ENCODE data around the gene OPTN.

OPTN gene

GRCh38 chr10:13120786-13121499 lies 21.0 kb downstream of the OPTN start:
- TF ChIP-seq, protein P1, sequence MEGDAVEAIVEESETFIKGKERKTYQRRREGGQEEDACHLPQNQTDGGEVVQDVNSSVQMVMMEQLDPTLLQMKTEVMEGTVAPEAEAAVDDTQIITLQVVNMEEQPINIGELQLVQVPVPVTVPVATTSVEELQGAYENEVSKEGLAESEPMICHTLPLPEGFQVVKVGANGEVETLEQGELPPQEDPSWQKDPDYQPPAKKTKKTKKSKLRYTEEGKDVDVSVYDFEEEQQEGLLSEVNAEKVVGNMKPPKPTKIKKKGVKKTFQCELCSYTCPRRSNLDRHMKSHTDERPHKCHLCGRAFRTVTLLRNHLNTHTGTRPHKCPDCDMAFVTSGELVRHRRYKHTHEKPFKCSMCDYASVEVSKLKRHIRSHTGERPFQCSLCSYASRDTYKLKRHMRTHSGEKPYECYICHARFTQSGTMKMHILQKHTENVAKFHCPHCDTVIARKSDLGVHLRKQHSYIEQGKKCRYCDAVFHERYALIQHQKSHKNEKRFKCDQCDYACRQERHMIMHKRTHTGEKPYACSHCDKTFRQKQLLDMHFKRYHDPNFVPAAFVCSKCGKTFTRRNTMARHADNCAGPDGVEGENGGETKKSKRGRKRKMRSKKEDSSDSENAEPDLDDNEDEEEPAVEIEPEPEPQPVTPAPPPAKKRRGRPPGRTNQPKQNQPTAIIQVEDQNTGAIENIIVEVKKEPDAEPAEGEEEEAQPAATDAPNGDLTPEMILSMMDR (IDR thresholded peaks at IDR 0.05): no peak
- no peak for TF ChIP-seq ZFX (IDR thresholded peaks at IDR 0.05; ENCODE audit: borderline replicate concordance)
- H3K27ac ChIP-seq: no peak overlapping the region

DNA sequence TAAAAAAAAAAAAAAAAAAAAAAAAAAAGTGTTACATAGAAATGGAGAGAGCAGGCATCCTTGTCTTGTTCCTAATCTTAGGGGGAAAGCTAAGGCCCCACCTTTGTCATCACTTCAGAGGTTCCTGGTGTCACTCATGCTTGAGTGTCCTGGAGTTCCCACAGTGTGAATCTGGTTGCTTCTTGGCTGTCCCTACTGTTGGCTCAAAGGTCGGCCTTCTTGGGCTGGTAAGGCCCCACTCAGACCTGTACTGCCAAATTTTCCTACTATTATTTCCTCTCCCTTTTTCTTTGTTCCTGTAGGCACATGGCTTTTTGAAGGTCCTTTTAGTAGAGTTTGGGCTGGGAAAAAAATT lies 21.5 kb downstream of the OPTN start:
- no peak overlapping the region for H3K27ac ChIP-seq
- TF ChIP-seq ZFX (IDR thresholded peaks at IDR 0.05; ENCODE audit: borderline replicate concordance): no peak
- TF ChIP-seq, protein P1 (IDR thresholded peaks at IDR 0.05): no peak

GRCh38 chr10:13136651-13137050 lies 36.7 kb downstream of the OPTN start:
- no peak for TF ChIP-seq ZFX (IDR thresholded peaks at IDR 0.05; ENCODE audit: borderline replicate concordance)
- TF ChIP-seq, protein P1 (IDR thresholded peaks at IDR 0.05): no peak

DNA sequence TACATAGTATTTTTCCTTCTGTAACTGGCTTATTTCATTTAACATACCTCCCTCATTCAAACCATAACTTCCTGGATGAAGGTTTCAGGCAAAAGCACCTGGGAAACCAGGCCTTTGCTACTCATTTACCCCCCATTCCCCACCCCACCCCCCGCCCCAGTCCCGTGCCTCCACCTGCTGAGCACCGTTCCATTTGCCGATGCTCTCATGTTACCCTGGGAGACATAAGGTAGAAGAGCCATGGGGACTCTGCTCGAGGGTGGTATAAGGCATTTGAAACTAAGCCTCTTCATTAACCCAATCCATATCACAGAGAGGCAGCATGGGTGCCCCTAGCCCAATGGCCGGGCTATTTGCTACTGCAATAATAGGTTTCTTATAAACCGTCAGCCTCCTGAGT lies 39.2 kb downstream of the OPTN start:
- TF ChIP-seq, protein P1 (IDR thresholded peaks at IDR 0.05): no peak
- no peak for TF ChIP-seq ZFX (IDR thresholded peaks at IDR 0.05; ENCODE audit: borderline replicate concordance)
- no peak overlapping the region for H3K27ac ChIP-seq

More at GRCh38 chr10:13136651-13137050, 36.7 kb downstream of the OPTN start:
- no peak overlapping the region for H3K27ac ChIP-seq

- H3K27ac ChIP-seq: no peak overlapping the region
- TF ChIP-seq, protein P1 (IDR thresholded peaks at IDR 0.05): no peak
- no peak for TF ChIP-seq ZFX (IDR thresholded peaks at IDR 0.05; ENCODE audit: borderline replicate concordance)
Measured at GRCh38 chr10:13139676-13140075, 39.7 kb downstream of the OPTN start.

DNA sequence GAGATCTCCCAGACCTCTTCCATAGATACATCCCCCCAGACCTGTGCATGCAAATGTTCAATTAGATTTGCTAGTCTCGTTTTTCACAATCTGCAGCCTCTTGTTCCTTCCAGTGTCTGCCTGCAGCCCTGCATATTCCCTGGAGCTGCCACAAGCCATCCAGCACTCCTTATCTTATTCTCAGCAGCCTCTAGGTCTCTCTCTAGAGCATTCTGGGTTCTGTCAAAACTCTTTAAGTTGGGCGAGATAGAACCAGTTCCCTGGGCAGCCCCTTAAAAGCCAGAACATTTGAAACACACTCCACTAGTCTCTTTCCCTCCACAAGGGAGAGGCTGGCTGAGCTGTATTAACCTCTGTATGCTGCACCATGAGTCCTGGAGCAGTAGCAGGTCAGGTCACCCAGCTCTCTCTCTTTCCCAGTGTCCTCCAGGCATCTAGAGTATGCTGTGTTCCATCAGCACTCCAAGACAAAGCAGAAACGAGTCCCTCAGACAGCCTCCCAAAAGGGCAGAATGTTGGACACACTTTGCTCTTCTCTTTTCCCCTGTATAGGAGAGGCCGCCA lies 40.7 kb downstream of the OPTN start:
- no peak overlapping the region for H3K27ac ChIP-seq
- TF ChIP-seq, protein P1 (IDR thresholded peaks at IDR 0.05): no peak
- no peak for TF ChIP-seq ZFX (IDR thresholded peaks at IDR 0.05; ENCODE audit: borderline replicate concordance)

GRCh38 chr10:13143766-13144165 lies 43.8 kb downstream of the OPTN start:
- no peak overlapping the region for H3K27ac ChIP-seq
- TF ChIP-seq, protein P1 (IDR thresholded peaks at IDR 0.05): no peak
- TF ChIP-seq ZFX (IDR thresholded peaks at IDR 0.05; ENCODE audit: borderline replicate concordance): no peak

Measured in 22Rv1 (cell line).